UCSD-AML1 (cell line): ENCODE results near the gene KLHL28.

Experiments used
- DNase-seq: peaks from one replicate; lab custom pipeline; 2025; ENCODE audit not compliant: unreplicated experiment; lab: John Stamatoyannopoulos, UW

Gene KLHL28

DNA sequence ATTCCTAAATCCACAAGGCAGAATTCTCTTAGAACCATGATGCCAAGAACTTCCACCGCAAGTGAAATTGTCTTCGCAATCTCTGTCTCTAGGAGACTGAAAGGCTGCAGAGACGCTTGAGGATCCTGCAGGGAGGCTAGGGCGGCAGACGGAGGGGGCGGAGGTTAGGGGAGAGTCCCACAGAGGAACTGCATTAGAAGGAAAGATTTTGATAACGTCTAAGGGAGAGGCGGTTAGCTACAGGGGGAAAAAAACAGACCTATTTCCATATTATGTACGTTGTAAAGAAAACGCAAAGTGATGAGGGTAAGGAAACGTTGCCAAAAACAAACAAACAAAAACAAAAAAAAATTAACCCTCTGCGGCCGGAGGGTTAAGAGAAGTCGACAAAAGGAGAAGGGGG, 595 bp downstream of the KLHL28 start:
- peak; percentile 47 for DNase-seq

DNA sequence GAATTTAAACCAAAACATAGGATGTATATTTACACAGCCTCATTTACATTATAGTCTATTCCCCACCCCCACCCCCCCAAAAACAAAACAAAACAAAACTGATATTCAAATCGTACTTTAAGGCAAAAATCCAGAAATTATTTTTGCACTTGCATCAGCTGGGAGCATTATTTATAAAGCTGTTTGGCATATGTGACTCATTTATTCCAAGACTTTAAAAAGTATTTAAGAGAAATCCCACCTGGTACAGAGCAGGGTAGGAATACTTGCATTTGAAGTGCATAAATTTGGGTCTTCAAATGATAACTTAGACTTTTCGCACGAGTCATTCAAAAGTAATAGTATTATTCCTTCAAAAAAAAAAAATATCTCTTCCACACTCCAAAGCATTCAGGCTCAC, 1.1 kb downstream of the KLHL28 start:
- no peak for DNase-seq

DNA sequence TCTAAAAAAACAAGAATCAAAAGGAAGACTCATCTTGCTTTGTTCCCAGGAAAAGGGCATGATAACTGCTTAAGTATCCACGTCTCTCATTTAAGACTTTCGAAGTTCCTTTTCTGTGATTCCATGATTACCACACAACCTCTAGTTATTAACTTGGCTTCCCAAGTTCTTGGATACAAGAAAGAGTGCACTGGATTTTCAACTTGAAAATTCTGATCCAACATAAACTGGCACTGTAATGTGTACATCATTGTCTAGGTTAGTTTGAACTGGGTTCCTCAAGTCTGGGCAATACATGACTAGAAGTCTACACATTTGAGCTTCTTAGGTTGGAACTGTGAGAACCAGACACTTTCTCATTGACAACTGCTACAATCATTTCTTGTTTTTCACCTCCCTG, 1.6 kb downstream of the KLHL28 start:
- no peak for DNase-seq

DNA sequence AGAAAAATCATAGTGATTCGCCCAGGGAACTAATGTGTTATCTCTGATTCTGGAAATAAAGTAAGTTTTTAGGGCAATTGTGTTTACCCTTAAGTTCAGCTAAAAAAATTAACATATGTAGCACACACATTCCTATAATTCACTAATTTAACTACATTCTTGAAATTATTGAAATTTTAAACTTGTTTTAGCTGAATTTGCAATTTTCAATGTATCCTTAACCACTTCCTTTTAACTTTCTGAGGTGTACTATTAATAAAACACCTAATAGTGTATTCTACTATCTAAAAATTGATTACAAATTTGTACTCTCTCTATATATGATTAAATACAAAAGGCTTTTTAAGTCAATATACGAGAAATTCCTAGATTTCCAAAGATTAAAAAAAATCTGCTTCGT, 2.2 kb downstream of the KLHL28 start:
- DNase-seq: no peak

DNA sequence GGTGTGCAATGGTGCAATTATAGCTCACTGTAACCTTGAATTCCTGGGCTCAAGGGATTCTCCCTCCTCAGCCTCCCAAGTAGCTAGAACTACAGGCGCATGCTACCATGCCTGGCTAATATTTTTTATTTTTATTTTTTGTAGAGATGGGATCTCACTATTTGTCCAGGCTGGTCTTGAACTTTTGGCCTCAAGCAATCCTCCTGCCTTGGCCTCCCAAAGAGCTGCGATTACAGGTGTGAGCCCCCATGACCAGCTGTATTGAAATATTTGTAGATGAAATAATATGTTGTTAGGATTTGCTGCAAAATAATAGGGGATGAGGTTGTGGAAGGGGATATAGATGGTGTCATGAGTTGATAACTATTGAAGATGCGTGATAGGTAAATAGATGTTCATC, 4.9 kb downstream of the KLHL28 start:
- DNase-seq: no peak

DNA sequence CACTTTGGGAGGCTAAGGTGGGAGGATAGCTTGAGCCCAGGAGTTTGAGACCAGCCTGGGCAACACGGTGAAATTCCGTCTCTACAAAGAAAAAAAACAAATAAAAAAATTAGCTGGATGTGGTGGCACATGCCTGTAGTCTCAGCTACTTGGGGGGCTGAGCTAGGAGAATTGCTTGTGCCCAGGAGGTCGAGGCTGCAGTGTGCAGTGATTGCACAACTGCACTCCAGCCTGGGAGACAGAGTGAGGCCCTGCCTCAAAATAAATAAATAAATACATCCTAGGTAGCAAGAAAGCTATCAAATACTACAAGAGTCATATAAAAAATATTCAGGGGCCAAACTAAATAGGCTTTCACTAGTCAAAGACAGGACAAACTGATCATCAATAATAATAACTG, 6.2 kb downstream of the KLHL28 start:
- DNase-seq: no peak

DNA sequence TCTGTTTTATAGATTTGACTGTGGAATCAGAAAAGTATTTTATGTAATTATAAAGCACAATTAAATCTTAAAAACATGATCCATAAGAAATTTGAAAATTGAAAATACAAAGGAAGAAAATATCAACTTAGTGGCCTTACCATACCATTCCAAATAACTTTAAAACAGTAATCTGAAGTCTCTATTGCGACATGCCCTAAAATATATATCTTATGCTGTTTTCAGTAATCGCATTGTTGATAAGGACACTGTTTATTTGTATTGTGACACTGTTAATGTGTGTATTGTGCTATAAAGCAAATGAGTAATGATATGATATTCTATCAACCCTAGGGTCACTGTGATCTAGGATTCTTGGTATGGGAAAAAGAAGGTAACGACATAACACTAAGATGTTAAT, 7.0 kb downstream of the KLHL28 start:
- no peak for DNase-seq

DNA sequence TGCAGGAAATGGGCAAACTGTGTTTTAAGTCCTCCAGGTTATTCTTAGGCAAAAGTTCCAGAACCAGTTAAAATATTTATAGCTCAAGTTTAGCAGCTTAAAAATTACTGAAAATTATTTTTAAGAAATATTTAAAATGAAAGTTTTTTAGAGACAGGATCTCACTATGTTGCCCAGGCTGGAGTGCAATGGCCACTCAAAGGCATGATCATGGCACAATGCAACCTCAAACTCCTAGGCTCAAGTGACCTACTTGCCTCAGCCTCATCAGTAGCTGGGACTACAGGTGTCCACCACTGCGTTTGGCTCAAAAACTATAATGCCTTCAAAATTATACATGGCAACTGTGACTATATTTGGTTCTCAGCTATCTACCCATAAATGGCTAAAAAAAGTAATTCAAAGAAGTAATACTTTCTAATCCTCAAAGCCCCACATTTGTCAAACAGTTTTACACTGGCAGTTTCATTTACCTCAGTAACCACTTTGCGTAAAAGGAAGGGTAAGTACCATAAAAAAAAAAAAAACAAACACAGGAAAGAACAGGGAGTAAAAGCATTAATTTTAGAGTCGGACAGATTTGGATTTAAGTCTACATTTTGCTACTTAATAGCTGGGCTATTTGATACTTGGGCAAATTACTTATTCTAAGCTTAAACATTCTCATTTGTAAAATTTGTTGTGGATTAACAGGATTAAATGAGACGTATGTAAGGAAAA, 9.2 kb downstream of the KLHL28 start:
- DNase-seq: no peak

DNA sequence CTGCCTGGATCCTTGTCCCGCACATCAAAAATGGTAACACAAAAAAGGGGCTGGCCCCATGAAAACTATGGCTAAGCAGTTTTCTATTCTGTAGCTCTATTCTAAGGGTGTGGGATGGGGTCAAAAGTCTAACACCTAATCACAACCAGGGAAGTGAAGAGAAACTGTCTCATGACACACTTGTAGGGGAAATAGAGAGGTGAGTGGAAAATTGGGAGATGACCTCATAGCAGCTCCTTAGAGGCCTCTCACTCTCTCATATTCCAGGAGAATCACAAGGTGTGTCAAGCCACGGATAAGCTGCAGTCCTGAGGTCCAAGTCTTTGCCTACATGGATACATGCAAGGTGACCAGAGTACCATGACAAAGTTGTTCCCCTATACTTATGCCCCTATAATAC, 10.7 kb downstream of the KLHL28 start:
- DNase-seq: no peak

DNA sequence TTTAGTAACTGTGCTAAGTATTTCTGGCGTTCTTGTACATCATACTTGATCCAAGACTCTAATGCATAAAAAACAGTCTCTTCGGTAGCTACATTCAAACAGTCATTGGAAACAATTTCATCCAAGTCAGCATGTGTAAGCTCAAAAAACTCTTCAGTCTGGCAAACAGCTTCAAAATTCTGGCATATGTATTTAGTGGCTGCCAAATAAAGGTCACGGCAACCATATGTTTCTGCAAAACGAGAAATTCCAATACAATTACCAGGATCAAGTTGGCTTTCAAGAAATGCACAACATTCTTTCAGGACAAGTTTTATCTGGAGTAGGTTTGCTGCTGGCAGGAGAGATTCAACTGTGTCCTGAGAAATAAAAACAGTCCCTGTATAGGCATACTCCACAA, 16.5 kb downstream of the KLHL28 start:
- DNase-seq: no peak

DNA sequence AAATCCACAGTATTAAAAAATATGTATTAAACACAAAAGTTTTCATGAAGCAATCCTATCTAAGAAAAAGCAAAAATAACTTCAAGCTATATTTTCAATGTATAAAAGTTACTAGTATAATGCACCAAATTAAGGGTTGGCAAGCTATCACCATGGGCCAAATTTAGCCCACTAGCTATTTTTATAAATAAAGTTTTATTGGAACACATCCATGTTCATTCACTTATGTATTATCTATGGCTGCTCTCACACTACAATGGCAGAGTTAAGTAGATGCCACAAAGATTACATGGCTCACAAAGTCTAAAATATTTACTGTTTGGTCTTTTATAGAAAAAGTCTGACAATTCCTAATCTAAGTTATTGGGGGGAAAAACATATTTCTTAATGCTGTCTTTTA, 17.6 kb downstream of the KLHL28 start:
- no peak for DNase-seq

DNA sequence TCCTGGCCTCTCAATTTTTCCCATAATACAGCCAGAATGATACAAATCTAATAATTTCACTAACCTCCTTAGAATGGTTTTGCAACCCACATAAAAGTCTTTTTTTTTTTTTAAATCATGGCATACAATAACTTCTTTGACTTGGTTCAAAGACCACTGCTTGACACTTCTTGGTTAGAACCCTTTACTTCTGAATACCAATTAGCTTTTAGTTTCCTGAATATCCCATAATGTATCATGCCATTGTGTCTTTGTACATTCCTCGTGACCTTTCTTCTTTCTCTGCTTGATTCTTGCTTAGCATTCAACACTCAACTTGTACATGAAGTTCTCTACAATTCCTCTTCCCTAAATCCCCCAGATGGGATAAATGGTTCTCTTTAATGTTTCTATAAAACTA, 19.3 kb downstream of the KLHL28 start:
- DNase-seq: no peak

DNA sequence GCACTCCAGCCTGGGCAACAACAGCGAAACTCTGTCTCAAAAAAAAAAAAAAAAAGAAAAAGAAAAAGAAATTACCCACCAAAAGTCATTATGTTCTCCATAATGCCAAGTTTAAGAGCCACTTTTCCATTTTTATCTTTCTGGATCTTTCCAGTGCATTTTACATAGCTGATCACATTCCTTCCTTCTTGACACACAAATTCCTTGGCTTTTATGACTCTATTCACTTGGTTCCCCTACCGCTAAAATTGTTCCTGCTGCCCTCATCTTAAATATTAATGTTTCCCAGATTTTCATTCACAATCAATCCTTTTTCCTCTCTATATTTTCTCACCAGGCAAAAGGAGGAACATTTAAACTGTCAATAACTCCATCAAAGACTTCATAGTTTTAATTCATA, 20.2 kb downstream of the KLHL28 start:
- DNase-seq: no peak

DNA sequence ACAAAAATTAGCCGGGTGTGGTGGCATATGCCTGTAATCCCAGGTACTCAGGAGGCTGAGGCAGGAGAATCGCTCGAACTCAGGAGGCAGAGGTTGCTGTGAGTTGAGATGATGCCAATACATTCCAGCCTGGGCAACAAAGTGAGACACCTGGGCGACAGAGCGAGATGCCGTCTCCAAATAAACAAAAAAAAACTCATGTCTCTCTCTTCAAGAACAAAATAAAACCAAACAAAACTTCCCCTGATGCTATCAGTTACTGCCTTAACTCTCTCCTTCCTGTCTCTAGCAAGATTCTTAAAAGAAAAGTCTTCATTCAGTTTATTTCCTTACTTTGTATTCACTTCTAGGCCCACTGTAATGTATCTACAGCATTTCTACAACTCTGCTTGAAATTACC, 20.8 kb downstream of the KLHL28 start:
- DNase-seq: no peak

DNA sequence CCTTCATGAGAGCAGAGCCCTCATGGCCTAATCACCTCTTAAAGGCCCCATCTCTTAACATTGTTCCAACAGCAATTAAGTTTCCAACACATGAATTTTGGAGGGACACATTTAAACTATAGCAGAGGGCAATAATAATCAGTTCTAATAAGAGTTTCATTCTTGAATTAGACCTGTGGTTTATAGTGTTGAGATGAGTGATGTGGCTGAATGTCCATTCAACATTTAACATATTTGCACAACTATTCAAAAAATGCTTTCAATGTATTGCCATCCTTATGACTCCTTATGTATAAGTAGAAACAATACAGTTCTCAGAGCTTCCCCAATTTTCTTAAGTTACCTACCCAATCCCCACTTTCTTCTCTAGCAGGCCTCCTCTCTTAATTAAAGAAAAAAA, 21.5 kb downstream of the KLHL28 start:
- no peak for DNase-seq

DNA sequence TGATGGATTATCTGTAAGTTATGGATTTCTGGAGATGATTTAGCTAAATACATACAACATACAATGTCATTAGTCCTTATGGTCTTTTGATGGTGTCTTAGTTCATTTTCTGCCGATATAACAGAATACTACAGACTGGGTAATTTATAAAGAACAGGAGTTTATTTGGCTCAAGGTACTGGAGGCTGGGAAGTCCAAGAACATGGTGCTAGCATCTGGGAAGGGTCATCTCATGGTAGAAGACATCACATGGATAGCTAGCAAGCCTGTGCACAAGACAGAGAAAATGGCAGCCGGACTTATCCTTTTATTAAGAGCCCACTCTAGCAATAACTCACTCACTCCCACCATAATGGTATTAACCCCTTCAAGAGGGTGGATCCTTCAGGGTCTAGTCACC, 24.2 kb downstream of the KLHL28 start:
- no peak for DNase-seq

DNA sequence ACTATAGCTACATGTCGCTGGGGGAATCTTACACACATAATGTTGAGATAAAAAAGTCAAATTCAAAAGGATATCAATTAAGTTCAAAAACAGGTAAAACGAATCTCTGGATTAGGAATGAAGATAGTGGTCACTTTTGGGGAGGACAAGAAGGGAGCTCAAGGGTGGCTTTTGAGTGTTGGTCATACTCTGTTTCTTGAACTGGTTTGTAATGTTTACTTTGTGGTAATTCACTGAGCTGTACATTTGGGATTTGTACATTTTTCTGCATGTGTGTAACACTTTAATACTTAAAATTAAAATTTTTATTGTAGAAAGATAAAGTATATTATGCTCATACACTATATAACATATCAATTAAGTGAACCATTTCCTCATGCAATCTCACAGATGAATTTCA, 26.6 kb downstream of the KLHL28 start:
- no peak for DNase-seq

DNA sequence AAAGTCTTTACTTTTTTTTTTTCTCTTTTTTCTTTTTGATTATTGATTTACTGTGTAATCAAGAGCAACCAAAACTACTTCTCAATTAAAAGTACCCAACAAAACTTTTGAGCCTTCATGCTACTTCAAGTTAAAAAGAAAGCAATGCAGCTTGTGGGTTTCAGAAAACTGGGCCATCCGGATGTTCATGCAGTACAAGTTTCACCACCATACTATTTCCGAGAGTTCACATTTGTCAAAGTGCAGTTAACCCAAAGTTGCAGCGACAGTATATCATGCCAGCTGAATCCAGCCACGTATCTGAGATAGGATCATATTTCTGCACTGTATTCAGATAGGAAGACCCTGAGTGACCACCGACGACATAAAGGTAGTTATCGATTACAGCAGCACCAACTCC, 33.0 kb downstream of the KLHL28 start:
- DNase-seq: no peak

DNA sequence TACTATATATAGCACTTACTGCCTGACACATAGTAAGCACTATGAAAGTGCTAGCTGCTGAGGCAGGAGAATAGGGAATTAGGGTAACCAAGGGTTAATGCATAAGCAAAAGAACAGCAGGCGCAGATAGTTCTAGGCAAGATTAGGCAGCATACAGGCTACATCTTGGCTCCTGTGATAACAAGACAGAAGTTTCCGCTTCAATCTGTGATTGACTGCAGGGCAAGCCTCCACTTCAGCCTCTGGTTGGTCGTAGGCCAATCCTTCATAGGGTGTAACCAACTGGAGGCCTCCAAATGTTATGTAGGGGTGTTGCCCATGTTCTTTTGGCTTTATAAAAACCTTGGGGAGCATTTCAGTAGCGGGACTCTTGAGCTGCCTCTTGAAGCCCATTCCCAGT, 46.9 kb downstream of the KLHL28 start:
- DNase-seq: no peak

DNA sequence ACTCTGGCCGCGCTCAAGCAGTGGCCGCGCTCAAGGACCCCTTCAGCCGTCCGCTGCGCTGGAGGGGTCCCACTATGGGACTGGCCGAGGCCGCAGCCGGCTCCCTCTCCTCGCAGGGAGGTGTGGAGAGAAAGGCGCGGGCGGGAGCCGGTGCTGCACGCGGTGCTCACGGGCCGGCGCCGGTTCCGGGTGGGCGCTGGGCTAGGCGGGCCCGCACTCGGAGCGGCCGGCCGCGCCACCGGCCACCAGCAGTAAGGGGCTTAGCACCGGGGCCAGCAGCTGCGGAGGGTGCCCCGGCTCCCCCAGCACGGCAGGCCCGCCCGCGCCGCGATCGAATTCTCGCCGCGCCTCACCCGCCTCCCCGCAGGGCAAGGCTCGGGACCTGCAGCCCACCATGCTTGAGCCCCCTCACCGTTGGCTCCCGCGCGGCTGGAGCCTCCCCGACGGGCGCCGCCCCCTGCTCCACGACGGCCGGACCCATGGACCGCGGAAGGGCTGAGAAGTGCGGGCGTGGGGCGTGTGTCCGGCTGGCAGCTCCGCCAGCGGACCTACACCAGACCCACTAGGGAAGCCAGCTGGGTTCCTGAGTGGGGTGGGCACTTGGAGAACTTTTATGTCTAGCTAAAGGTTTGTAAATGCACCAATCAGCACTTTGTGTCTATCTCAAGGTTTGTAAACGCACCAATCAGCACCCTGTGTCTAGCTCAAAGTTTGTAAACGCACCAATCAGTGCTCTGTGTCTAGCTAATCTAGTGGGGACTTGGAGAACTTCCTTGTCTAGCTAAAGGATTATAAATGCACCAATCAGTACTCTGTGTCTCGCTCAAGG, 49.5 kb downstream of the KLHL28 start:
- no peak for DNase-seq

DNA sequence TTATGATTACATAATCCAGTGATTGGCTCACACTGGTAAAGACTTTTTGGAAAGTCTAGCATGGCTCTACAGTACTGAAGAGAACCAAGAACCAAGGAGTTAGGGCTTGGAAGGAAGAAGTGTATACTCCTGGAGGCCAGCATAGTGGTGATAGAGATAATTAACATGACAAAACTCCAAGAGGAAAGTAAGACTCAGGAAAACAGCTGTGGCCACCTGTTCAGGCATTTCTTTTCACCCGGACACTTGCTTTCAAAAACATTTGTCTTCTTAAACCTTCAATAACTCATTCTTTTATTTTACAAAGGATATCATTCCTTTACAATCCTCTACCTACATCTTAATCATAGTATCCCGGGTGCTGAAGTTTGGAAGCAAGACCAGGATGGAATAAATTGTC, 50.9 kb downstream of the KLHL28 start:
- no peak for DNase-seq

DNA sequence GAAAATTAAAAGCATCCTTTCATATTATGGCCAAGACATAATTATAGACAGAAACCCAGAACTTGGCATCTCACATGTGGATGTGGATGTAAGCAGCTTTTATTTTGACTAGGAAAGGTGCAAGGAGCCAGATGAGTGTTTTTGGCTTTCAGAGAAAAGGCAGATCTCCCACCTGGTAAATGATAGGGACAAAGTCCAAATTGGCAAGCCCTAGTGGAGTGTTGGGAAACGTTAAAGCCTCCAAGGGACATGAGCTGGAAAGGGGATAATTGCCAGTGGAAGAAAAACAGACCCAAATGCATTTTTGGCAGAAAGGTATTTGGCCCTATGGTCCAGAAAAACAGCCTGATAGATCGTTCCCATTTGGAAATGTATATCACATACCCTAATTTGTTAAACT, 60.1 kb downstream of the KLHL28 start:
- no peak for DNase-seq

DNA sequence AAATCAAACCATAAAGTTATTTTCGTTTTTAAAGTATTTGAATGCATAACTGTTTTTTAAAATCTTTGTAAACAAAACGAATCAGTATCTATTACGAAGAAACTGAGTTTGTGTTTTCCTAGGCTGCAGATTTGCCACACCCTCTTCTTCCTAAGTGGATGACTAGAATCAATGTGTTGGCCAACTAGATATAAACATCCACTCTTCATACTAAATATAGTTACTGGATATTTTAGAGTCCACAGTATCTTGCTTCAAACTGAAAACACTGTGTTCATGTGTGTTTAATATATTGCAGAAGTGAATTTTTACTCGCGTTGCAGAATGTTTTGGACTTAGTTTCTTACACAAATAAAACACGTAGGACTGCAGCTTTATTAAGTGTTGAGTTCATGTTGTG, 63.2 kb downstream of the KLHL28 start:
- no peak for DNase-seq
